ENCODE measurements around the gene ETDC. TPM values are rescaled to one million over a fixed set of nuclear protein-coding genes. Genes with fewer than 3 reads are reported as not detected.

The ETDC gene
- total RNA-seq, 2 experiments from 2014 or later, result not detected

GRCh38 chrX:135354288-135354687 lies 45.0 kb downstream of the ETDC start:
- Mint-ChIP-seq H3K36me3 (ENCODE audit: low read depth) (peaks cover 22% of the 10 kb centered on the region), H3K4me1 (ENCODE audit: low read depth) (peaks cover under 1% of the 10 kb centered on the region), H3K9me3 (ENCODE audit: insufficient read depth) (no peaks in the 10 kb centered on the region), H3K27me3 (ENCODE audit: low read depth) (no peaks in the 10 kb centered on the region), H3K27ac (no peak overlapping the region), H3K4me3 (no peak overlapping the region)
- ATAC-seq, result no peak
- ChIA-PET POLR2A (no interaction called here), CTCF (interaction anchor here (0.9 kb wide), 1 partner anchor 10 kb away, joined by 4 read pairs; no protein-coding TSS in a partner anchor)
- DNase-seq, result no peak

Other genes starting within 250 kb of the ETDC start
- gene SMIM10L2B, start 210.8 kb upstream of the ETDC start, total RNA-seq, result not detected
- gene ETDB, start 189.0 kb upstream of the ETDC start, total RNA-seq, result not detected
- not detected for gene CT55, start 138.1 kb upstream of the ETDC start, total RNA-seq
- not detected for gene ETDA, start 57.4 kb upstream of the ETDC start, total RNA-seq
- 10 to 100 TPM; 12.1 to 13.8 TPM for gene ZNF75D, start 34.6 kb downstream of the ETDC start, total RNA-seq
- 1 to 10 TPM; 4.3 to 4.4 TPM for gene ZNF449, start 35.3 kb downstream of the ETDC start, total RNA-seq
- gene SMIM10L2A, start 112.5 kb downstream of the ETDC start, total RNA-seq, result under 1 TPM; 0.58 to 0.65 TPM
- 10 to 100 TPM; 24.4 to 24.9 TPM for gene INTS6L, start 211.2 kb downstream of the ETDC start, total RNA-seq

All from activated CD8-positive, alpha-beta T cell treated with anti-CD3 and anti-CD28 coated beads, Interleukin-2, amount 10 ng/mL, durations not matched to agents 7 days and 5 days (primary cell).